Stimulated activated CD8-positive, alpha-beta memory T cell treated with anti-CD3 and anti-CD28 coated beads, Interleukin-12 subunit alpha, Interleukin-12 subunit beta, amount 100 ng/mL, for 1 hour (primary cell): ENCODE data around the gene MYCBPAP.

ENCODE experiments used
- DNase-seq: peaks from one replicate; pipeline ENCODE4 v3.0.0-alpha.2; 2020; ENCODE audit warnings: low read depth

MYCBPAP gene

GRCh38 chr17:50519141-50519834 lies 11.0 kb downstream of the MYCBPAP start:
- no peak for DNase-seq

DNA sequence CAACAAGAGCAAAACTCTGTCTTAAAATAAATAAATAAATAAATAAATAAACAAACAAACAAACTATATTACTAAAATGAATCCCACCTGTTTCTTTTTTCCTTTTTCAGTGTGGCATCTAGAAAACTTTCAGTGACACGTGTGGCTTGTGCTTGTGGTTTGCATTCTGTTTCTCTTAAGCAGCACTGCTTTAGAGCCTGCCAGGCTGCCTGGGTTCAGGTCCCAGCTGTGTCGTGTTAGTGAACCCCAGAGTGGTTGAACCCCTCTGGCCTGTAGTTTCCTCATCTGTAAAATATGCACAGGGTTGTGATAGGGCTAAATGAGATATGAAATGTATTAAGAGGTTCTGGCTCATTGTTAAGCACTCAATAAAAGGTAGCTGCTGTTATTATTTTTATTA lies 12.2 kb downstream of the MYCBPAP start:
- no peak for DNase-seq

- no peak for DNase-seq
These were observed 13.3 kb downstream of the MYCBPAP start for GRCh38 chr17:50521514-50521913.

- no peak for DNase-seq
These were observed 14.5 kb downstream of the MYCBPAP start for GRCh38 chr17:50522766-50523165.

DNA sequence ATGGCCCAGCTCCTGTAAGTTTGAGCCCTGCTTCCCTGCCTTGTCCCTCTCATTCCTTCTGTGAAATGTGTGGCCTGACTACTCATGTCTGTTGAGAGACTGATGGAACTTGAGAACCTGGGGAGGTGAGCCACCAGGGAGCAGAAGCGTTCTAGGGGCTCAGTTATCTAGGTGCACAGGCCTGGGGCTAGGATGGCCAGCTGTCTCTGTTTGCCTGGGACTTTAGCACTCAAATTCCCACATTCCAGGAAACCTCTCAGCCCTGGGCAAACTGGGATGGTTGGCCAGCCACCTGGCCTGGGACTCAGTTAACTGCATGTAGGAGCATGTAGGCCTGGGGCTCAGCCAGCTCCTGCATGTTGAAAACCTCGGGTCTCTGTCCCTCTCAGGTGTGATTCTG lies 15.0 kb downstream of the MYCBPAP start:
- DNase-seq = no peak

DNA sequence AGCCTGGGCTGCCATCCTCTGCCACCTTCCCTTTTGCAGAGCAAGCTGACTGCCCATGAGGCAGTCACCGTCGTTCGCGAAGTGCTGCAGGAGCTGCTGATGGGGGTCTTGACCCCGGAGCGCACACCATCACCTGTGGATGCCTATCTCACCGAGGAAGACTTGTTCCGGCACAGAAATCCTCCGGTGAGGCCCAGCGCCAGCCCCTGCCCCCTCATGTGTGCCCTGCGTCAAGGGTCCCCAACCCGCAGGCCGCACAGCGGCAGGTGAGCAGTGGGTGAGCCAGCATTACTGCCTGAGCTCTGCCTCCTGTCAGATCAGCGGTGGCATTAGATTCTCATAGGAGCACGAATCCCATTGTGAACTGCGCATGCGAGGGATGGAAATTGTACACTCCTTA lies 16.6 kb downstream of the MYCBPAP start:
- no peak for DNase-seq

GRCh38 chr17:50527155-50527762 lies 19.0 kb downstream of the MYCBPAP start:
- DNase-seq = no peak

DNA sequence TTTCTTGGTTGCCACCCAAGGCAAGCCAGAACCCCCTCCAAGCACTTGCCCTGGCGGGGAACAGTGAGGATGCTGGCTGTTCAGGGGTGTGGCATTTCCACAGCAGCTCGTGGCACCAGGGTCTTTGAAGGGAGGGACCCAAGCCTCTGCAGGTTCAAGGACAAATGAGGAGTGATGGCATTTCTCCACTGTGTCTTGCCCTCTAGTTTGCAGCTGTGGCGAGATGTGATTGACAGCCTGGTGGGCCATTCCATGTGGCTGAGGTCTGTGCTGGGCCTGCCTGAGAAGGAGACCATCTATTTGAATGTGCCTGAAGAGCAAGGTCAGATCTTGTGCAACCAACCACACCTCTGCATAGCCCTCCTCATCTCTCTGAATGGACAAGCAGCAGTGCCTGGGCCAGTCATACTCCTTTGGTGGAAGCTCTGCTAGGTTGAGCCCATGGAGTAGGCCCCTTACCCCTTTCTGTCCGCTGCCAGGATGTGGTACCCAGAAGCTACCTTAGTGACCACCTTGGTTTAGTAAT lies 19.8 kb downstream of the MYCBPAP start:
- no peak for DNase-seq

GRCh38 chr17:50529849-50530248 lies 21.6 kb downstream of the MYCBPAP start:
- no peak for DNase-seq

DNA sequence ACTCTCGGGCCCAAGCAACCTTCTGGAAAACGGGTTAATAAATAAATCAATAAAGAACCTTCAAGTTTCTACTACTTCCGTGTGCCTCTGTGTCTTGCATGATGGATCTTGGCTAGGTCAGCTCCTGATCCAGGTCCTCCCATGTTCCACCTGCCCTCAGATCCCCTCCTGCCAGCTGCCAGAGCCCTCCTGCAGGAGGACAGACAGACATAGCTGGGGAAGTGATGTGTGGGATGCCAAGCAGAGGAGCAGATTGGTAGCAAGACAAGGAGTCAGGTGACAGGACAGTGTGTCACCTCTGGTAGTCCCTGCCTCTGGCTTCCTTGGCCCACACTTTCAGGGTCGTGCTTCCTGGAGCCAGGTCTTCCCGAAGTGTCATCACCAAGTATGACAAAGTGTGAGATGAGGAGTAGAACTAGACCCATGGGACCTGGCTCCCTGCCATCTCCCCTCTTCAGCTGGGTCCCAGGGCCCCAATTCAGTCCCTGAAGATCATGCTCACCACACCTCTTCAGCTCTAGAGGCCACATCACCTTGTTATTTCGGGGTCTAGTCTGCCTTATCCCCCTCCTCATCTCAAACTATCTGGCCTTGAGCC lies 23.3 kb downstream of the MYCBPAP start:
- DNase-seq = no peak

DNA sequence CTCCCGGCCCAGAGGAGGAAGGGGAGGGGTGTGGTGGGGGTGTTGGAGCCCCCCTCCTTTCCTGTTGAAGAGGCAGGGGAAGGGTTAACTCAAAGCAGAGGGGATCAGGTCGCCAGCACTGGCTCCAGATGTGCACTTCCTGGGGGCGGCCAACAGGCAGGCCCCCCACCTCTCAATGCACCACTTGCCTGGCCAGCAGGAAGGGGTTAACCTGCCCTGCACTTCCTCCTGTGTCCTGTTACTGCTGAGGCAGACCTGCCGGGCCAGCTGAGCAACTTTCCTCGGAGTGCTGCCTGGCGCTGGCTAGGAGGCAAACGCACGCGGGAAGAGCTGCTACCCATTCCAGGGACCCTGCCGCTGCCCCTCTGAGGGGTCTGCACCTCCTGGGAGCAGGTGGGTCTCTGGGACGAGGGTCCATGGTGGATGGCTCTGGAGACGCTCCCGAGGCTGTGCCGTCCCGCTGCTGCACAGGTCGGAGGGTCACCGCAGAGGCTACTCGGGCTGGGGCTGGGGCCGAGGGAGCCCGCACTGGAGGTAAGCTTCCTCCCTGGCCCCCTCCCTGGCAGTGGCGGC lies 24.3 kb downstream of the MYCBPAP start, which contains the start of gene EPN3:
EPN3 (plus strand) TSS at position 284 of the 573 bp plus-strand sequence. CDS start 3,822 bp downstream, outside the sequence.
- DNase-seq = no peak

DNA sequence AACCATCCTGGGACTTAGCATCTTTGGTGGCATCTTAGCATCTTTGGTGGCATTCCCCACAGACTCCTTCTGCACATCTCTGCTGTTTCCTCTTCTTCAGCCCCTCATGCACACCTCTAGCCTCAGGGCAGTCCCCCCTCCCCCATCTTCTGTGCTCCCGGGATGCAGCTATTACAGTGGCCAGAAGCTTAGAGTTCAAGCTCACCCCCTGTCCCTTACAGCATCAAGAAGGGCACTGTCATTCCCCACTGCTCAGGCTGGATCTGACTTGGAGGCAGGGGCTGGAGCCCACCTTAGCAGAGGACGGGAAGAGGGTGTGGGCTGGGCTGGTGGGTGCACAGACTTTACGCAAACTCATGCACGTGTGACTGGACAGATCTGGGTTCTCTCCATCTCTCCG lies 24.9 kb downstream of the MYCBPAP start:
- no peak for DNase-seq

- no peak for DNase-seq
These were observed 25.5 kb downstream of the MYCBPAP start for GRCh38 chr17:50533720-50534148.

DNA sequence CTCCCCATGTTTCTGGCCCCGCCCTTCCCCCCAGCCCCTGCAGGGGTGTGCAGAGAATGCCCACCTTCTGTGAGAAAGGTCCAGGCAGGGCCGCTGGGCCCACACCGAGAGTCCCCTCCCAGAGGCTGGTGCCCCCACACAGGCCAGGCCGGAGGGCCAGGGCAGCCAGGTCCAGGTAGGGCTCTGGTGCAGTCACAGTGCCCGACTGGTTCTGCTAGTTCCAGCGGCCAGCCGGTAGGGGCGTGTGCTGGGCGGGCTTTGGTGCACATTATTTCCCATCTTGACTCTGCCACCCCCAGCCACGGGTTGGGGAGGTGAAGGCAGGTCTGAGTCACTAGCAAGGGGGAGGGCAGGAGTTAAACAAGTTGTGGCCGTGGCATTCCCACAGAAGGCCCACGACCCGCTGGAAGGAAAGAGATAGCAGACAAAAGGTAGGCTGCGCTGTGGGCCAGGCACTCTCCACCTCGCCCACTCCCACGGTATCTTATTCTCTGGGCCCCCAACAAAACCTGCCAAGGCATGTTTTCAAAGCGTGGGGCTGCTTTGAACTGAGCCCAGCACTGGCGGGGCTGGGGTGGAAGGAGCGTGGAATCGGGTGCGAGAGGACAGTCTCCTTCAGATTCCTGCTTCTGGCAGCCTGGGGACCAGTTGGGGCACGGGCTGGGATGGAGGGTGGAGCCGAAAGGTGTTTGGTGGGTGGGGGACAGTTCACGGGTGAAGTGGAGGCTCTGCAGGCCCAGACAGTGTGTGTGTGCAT lies 26.2 kb downstream of the MYCBPAP start:
- DNase-seq = no peak

- DNase-seq = no peak
These were observed 26.7 kb downstream of the MYCBPAP start for GRCh38 chr17:50534979-50535326.

DNA sequence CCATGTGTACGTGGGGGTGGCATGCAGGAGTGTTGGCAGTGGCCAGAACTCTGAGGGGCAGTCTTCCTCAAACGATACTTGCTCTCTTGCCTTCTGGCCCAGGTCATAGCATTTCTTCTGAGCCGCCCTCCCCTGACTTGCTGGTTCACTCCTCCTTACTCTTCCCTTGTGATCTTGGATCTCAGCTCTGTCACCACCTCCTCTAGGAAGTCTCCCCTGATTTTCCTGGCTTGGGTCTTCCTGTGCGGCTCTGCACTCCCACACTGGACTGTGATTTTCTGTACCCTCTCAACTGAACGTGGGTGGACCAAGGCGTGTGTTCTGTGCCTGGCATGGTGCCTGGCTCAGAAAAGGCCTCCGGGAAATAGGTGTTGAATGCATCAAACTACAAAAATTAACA lies 27.2 kb downstream of the MYCBPAP start:
- DNase-seq = no peak

DNA sequence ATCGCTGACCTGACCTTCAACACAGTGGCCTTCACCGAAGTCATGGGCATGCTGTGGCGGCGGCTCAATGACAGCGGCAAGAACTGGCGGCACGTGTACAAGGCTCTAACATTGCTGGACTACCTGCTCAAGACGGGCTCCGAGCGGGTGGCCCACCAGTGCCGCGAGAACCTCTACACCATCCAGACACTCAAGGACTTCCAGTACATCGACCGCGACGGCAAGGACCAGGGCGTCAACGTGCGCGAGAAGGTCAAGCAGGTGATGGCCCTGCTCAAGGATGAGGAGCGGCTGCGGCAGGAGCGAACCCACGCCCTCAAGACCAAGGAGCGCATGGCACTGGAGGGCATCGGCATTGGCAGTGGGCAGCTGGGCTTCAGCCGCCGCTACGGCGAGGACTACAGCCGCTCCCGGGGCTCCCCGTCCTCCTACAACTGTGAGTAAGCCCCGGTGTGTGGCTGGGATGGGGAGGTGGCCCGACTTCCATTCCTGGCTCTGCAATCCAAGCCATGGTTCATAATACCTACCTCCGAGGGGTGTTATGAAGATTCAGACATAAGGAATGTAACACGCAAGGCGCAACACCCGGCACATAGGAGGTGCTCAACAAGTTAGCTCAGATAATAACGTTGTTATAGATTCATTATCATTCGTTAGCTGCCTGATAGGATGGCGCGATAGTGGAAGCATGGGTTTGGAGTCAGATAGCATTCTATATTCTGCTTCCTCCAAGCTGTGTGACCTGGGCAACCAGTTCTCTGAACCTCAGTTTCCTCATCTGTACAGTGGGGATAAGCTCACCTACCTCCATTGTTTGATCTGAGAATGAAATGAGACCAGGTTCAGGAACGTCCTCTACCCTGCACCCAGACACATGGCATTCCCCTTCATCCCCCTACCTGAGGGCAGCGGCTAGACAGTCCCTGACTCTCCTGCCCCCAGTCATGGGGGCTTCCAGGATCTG lies 28.7 kb downstream of the MYCBPAP start:
- DNase-seq = no peak

DNA sequence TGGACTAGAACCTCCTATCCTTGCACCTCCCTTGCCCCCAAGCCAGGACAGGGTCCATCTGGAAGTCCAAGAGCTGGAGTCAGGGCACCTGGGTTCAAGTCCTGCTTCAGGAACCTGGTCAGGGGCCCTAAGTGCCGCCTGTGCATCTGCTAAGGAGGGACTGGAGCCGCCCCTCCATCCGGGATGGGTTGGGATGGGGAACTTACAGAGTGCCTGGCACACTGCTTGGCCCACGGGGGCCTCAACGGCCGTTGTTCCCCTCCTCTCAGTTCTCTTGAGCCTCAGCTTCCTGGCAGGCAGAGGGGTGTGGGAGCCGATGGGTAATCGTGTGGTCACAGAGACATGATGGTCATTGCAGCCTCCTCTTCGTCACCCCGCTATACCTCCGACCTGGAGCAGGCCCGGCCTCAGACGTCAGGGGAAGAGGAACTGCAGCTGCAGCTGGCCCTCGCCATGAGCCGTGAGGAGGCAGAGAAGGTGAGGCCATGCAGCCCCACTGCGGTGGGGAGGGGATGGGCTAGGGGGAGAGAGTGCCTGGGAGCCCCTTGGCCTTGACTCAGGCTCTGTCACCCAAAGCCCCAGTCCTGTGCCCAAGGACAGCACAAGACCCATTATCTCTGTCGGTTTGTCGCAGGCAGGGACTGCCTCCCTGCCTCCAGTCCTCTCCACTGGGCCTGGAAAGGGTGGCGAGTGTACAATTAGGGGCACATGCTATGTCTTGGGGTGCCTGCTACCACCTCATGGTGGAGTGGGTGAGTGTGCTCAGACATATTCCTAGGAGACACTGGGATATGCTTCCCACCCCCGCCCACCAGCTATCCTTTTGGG lies 29.7 kb downstream of the MYCBPAP start:
- no peak for DNase-seq

- no peak for DNase-seq
These were observed 30.5 kb downstream of the MYCBPAP start for GRCh38 chr17:50538549-50539410.
